Mucosa of descending colon (tissue), 3 donors: ENCODE results near the gene CD38. TPM values are rescaled to one million over a fixed set of nuclear protein-coding genes. Genes with fewer than 3 reads are reported as not detected.

Experiments used
- ATAC-seq: fragments of 200-7000 bp; cut with Tn5 transposase; one replicate; pipeline ENCODE4 v1.9.1; 2020; ENCODE audit warnings: mild to moderate bottlenecking, moderate library complexity
- DNase-seq, 3 donors: peaks; one replicate each; pipeline ENCODE4 v3.0.0-alpha.2; 2020
- H3K36me3 ChIP-seq: fragments of 200-600 bp; one replicate; pipeline ENCODE4 v1.8.0; 2021; ENCODE audit warnings: low read depth, mild to moderate bottlenecking
- H3K4me1 ChIP-seq: fragments of 200-600 bp; one replicate; pipeline ENCODE4 v1.8.0; 2021; ENCODE audit warnings: low read depth, mild to moderate bottlenecking
- H3K4me3 ChIP-seq: fragments of 200-600 bp; one replicate; pipeline ENCODE4 v1.8.0; 2021; ENCODE audit warnings: mild to moderate bottlenecking
- H3K9me3 ChIP-seq: fragments of 200-600 bp; one replicate; pipeline ENCODE4 v1.8.0; 2021; ENCODE audit warnings: mild to moderate bottlenecking
- intact Hi-C, 2 donors: fragments of 100-400 bp; cut with DNase I in 1 of 2; cut with micrococcal nuclease in 1 of 2; formaldehyde crosslinking; loops; one replicate each; pipeline versions ENCODE4 v1.11.0 to v1.11.1; 2022; cut with DNase I, micrococcal nuclease
- total RNA-seq, 3 donors: library from RNA; stranded (reverse); fragmentation: NEBNext Ultra II Directional in 2 of 3; extraction: Animal tissue kit (Norgen Biotek cat#: 25700) in 2 of 3; gene quantifications; one replicate each; pipeline versions ENCODE4 v1.2.1 to v1.2.4, GENCODE V29; 2021 to 2023
- TF ChIP-seq, protein P1 (sequence below): fragments of 200-600 bp; IDR thresholded peaks from one replicate; pipeline ENCODE4 v1.8.0; 2022; ENCODE audit warnings: antibody characterized with exemption, mild to moderate bottlenecking
- donor health status: DM: no; HTN: no; CAD: no; lungs with moderate emphysema.
- donor health status: DM: no; HTN: no; CAD: no.
- donor health status: DM: no; HTN: yes; CAD: no.

Gene CD38
- total RNA-seq, 3 donors from 2014 or later, result 1.8 to 6.2 (median 3.8) TPM

DNA sequence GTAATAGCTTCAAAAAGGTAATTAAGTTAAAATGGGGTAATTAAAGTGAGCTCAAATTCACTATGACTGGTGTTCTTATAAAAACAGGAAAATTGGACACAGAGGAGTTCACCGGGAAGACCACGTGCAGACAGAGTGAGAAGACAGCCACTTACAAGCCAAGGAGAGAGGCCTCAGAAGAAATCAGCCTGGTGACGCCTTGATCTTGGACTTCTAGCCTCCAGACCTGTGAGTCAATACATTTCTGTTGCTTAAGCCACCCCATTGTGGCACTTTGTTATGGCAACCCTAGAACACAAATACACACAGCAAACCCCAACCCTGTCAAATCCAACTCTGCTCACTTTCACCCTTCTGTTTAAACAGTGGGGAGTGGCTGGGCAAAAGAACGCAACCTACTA, 4.1 kb upstream of the CD38 start:
- Histone ChIP-seq H3K4me1 (peaks cover 8% of the 10 kb centered on the region), H3K4me3 (no peak overlapping the region), H3K9me3 (no peaks in the 10 kb centered on the region), H3K36me3 (no peaks in the 10 kb centered on the region)
- DNase-seq, result no peak
- peak; percentile 77 for ATAC-seq
- intact Hi-C loops, result no loop called here
- TF ChIP-seq, protein P1, sequence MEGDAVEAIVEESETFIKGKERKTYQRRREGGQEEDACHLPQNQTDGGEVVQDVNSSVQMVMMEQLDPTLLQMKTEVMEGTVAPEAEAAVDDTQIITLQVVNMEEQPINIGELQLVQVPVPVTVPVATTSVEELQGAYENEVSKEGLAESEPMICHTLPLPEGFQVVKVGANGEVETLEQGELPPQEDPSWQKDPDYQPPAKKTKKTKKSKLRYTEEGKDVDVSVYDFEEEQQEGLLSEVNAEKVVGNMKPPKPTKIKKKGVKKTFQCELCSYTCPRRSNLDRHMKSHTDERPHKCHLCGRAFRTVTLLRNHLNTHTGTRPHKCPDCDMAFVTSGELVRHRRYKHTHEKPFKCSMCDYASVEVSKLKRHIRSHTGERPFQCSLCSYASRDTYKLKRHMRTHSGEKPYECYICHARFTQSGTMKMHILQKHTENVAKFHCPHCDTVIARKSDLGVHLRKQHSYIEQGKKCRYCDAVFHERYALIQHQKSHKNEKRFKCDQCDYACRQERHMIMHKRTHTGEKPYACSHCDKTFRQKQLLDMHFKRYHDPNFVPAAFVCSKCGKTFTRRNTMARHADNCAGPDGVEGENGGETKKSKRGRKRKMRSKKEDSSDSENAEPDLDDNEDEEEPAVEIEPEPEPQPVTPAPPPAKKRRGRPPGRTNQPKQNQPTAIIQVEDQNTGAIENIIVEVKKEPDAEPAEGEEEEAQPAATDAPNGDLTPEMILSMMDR, result no peak

DNA sequence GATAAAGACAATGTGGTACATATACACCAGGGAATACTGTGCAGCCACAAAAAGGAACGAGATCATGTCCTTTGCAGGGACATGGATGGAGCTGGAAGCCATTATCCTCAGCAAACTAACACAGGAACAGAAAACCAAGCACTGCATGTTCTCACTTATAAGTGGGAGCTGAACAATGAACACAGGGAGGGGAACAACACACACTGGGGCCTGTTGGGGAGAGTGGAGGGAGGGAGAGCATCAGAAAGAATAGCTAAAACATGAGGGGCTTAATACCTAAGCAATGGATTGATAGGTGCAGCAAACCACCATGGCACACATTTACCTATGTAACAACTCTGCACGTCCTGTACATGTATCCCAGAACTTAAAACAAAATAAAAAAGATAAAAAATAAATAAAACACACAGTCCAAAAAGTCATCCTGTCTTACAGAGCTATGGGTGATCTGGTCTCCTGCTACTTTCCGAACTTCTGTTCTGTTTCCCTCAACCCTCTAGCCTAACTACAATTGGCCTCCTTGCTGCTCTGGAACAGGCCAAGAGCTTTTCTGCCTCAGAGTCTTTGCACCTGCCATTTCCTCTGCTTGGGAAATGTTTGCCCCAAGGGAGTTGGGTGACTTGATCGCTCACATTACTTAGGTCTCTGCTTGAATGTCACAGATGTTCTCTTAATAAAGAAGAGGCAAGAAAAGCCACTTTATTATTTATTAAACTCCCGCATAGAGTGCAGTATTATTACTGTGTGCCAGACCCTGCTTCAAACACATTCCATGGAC, 1.1 kb upstream of the CD38 start:
- peaks cover 14% of the 10 kb centered on the region for H3K4me1 ChIP-seq
- ATAC-seq, result no peak
- H3K4me3 ChIP-seq, result no peak overlapping the region
- no peaks in the 10 kb centered on the region for H3K9me3 ChIP-seq
- TF ChIP-seq, protein P1, result no peak
- intact Hi-C loops, result no loop called here
- no peak for DNase-seq
- H3K36me3 ChIP-seq, result no peaks in the 10 kb centered on the region

DNA sequence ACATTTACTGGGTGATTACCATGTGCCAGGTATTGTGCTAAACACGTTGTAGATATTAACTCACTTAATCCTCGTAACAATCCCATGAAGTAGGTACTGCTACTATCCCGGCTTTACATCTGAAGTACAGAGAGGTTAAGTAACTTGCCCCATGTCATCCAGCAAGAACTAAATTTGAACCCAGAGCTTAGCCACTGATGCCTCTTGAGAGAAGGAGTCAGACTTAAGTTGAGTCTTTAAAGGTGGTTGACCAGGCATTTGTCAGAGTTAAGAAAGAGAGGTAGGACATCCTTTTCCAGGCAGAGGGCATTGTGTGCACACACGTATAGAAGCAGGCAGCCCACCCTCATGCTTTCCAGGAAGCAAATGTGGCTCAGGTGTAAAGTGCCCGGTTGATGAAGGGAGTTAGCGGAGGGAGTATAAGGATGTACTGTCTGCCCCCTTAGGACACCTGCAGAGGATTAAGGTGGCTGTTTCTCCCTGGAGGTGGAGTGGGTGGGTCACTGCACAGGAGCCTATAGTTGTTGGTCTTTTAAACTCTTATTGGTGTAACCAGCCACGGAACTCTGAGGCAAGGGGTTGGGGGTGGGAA, 335 bp upstream of the CD38 start:
- peaks cover 14% of the 10 kb centered on the region for H3K4me1 ChIP-seq
- H3K36me3 ChIP-seq, result no peaks in the 10 kb centered on the region
- H3K4me3 ChIP-seq, result no peak overlapping the region
- TF ChIP-seq, protein P1, result no peak
- ATAC-seq (no peak), DNase-seq (no peak)
- intact Hi-C loops, result no loop called here
- no peaks in the 10 kb centered on the region for H3K9me3 ChIP-seq

DNA sequence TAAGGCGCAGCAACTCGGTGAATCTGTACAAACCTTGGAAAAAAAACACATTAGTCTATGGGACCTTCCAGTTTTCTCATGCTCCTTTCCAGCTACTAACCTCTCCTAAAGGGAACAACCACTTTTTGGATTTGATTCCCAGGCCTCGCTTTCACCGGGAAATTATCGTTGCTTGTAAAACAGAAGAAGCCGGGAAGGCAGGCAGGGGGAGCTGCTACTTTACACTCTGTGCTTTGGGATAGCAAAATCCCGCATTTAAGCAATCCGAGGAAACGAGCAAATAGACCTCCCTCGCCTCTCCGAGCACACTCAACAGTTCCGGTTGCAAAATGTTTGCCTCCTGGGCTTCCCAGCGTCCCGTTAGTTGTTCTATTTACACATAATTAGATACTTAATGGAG, 1.2 kb downstream of the CD38 start:
- peaks cover 10% of the 10 kb centered on the region for H3K4me1 ChIP-seq
- peak; percentile 44 for ATAC-seq
- H3K36me3 ChIP-seq, result no peaks in the 10 kb centered on the region
- no peaks in the 10 kb centered on the region for H3K9me3 ChIP-seq
- peak in 1 of 3 donors; percentile 57 for DNase-seq
- intact Hi-C loops, result no loop called here
- TF ChIP-seq, protein P1, result no peak
- H3K4me3 ChIP-seq, result no peak overlapping the region

DNA sequence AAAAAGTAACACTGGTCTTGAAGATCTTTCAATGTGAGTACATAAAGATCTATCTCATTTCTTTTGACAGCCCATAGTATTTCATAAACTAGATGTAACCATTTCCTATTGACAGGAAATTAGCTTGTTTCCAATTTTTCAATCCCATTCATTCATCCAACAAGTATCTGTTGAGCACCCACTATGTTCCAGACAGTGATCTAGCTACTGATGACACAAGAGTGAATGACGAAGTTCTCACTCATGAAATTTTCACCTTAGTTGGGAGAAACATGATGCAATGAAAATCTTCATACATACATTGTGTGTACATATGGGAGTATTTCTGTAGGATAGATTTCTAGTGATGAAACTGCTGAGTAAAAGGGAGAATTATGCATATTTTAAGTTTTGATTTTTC, 1.7 kb downstream of the CD38 start:
- H3K4me1 ChIP-seq, result peaks cover 10% of the 10 kb centered on the region
- ATAC-seq (no peak), DNase-seq (no peak)

More for the DNA sequence above, 1.7 kb downstream of the CD38 start:
- no peaks in the 10 kb centered on the region for H3K36me3 ChIP-seq
- H3K4me3 ChIP-seq, result no peak overlapping the region
- H3K9me3 ChIP-seq, result no peaks in the 10 kb centered on the region
- intact Hi-C loops, result no loop called here
- TF ChIP-seq, protein P1, result no peak
